HepG2 (cell line): ENCODE measurements around the gene IGSF8. TPM values are rescaled to one million over a fixed set of nuclear protein-coding genes. Genes with fewer than 3 reads are reported as not detected.

Source experiments
- AHR ChIP-seq: IDR thresholded peaks from 2 replicates; pipeline ENCODE4 v1.6.1; 2018; ENCODE audit warnings: missing genetic modification reagents, missing compliant biosample characterization
- JUN ChIP-seq: sonication (generic); formaldehyde crosslinking; IDR thresholded peaks from 2 replicates; pipeline ENCODE4 v1.4.0; 2020; ENCODE audit warnings: mild to moderate bottlenecking, missing genetic modification reagents
- MTF1 ChIP-seq: sonication (generic); formaldehyde crosslinking; IDR thresholded peaks from 2 replicates; pipeline ENCODE4 v1.5.0; 2020; ENCODE audit warnings: missing genetic modification reagents
- NR3C1 ChIP-seq: sonication (generic); formaldehyde crosslinking; IDR thresholded peaks from 2 replicates; pipeline ENCODE4 v1.4.0; 2020; ENCODE audit warnings: missing genetic modification reagents
- SOX13 ChIP-seq, 3 experiments: fragments of 450-650 bp in 1 of 3; sonication (generic) in 1 of 3; formaldehyde crosslinking in 1 of 3; IDR thresholded peaks in 2 of 3; conservative IDR thresholded peaks in 1 of 3; 2 replicates each; pipeline versions ENCODE4 v1.5.0 to v1.6.1; 2016 to 2020; ENCODE audit warnings: antibody characterized with exemption in 1 of 3, mild to moderate bottlenecking in 1 of 3, missing compliant biosample characterization in 1 of 3, missing genetic modification reagents in 1 of 3, moderate library complexity in 1 of 3
- ZNF572 ChIP-seq: sonication (generic); formaldehyde crosslinking; IDR thresholded peaks from 2 replicates; pipeline ENCODE4 v1.5.1; 2020; ENCODE audit warnings: mild to moderate bottlenecking, missing genetic modification reagents
- polyA plus RNA-seq, 8 experiments: library from polyadenylated mRNA; depleted of rRNA in 3 of 8; stranded (reverse) in 7 of 8; unstranded in 1 of 8; fragments of >200 nt; fragmentation: Illumina TruSeq in 4 of 8; extraction: Trizol in 4 of 8; gene quantifications; 2 replicates each; pipeline versions ENCODE4 v1.2.1 to v1.2.3, GENCODE V29; 2011 to 2016; ENCODE audit warnings: low read depth in 4 of 8, missing spikeins in 1 of 8, mixed read lengths in 1 of 8; ENCODE audit not compliant: insufficient read depth in 1 of 8
- total RNA-seq, 5 experiments: library from RNA; depleted of rRNA; stranded (reverse); fragments of >200 nt; fragmentation: Illumina TruSeq; extraction: Trizol; gene quantifications; 2 replicates each; pipeline ENCODE4 v1.2.3, GENCODE V29; 2016; ENCODE audit warnings: low read depth in 1 of 5
- TF ChIP-seq, protein P1 (sequence below): sonication (generic); formaldehyde crosslinking; IDR thresholded peaks from 2 replicates; pipeline ENCODE4 v1.4.0; 2020; ENCODE audit warnings: low read depth, missing genetic modification reagents
- TF ChIP-seq, protein P2 (sequence below): sonication (generic); formaldehyde crosslinking; IDR thresholded peaks from 2 replicates; pipeline ENCODE4 v1.4.0; 2020; ENCODE audit warnings: missing genetic modification reagents
- TF ChIP-seq, protein P3 (sequence below): sonication (generic); formaldehyde crosslinking; IDR thresholded peaks from 2 replicates; pipeline ENCODE4 v1.5.1; 2020; ENCODE audit warnings: missing genetic modification reagents, mild to moderate bottlenecking, borderline replicate concordance

IGSF8 gene
- total and polyA plus RNA-seq, 2 of the 13 experiments (the other 11 are each of a cell fraction or from before 2014, with no cell fraction given): 24.0 to 41.0 TPM

DNA sequence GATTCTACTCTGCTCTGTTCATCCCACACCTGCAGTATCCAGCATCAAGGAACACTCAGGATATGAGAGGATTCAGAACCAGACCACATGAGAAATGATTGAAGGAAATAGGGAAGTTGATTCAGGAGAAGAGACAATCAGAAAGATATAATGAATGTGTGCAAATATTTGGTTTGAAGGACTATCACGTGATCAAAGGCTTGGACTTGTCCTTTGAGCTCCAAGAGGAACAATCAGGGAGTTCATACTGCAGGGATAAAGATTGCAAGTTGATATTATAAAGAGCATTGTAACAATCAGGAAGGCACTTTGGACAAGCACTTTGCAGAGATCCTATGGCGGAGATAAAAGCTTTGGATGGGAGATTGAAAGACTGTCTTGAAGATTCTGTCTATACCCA lies 52.8 kb downstream of the IGSF8 start (continued):
- TF ChIP-seq, protein P1, sequence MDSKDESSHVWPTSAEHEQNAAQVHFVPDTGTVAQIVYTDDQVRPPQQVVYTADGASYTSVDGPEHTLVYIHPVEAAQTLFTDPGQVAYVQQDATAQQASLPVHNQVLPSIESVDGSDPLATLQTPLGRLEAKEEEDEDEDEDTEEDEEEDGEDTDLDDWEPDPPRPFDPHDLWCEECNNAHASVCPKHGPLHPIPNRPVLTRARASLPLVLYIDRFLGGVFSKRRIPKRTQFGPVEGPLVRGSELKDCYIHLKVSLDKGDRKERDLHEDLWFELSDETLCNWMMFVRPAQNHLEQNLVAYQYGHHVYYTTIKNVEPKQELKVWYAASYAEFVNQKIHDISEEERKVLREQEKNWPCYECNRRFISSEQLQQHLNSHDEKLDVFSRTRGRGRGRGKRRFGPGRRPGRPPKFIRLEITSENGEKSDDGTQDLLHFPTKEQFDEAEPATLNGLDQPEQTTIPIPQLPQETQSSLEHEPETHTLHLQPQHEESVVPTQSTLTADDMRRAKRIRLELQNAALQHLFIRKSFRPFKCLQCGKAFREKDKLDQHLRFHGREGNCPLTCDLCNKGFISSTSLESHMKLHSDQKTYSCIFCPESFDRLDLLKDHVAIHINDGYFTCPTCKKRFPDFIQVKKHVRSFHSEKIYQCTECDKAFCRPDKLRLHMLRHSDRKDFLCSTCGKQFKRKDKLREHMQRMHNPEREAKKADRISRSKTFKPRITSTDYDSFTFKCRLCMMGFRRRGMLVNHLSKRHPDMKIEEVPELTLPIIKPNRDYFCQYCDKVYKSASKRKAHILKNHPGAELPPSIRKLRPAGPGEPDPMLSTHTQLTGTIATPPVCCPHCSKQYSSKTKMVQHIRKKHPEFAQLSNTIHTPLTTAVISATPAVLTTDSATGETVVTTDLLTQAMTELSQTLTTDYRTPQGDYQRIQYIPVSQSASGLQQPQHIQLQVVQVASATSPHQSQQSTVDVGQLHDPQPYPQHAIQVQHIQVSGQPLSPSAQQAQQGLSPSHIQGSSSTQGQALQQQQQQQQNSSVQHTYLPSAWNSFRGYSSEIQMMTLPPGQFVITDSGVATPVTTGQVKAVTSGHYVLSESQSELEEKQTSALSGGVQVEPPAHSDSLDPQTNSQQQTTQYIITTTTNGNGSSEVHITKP (CRISPR knock-in tag): no peak
- TF ChIP-seq, protein P2, sequence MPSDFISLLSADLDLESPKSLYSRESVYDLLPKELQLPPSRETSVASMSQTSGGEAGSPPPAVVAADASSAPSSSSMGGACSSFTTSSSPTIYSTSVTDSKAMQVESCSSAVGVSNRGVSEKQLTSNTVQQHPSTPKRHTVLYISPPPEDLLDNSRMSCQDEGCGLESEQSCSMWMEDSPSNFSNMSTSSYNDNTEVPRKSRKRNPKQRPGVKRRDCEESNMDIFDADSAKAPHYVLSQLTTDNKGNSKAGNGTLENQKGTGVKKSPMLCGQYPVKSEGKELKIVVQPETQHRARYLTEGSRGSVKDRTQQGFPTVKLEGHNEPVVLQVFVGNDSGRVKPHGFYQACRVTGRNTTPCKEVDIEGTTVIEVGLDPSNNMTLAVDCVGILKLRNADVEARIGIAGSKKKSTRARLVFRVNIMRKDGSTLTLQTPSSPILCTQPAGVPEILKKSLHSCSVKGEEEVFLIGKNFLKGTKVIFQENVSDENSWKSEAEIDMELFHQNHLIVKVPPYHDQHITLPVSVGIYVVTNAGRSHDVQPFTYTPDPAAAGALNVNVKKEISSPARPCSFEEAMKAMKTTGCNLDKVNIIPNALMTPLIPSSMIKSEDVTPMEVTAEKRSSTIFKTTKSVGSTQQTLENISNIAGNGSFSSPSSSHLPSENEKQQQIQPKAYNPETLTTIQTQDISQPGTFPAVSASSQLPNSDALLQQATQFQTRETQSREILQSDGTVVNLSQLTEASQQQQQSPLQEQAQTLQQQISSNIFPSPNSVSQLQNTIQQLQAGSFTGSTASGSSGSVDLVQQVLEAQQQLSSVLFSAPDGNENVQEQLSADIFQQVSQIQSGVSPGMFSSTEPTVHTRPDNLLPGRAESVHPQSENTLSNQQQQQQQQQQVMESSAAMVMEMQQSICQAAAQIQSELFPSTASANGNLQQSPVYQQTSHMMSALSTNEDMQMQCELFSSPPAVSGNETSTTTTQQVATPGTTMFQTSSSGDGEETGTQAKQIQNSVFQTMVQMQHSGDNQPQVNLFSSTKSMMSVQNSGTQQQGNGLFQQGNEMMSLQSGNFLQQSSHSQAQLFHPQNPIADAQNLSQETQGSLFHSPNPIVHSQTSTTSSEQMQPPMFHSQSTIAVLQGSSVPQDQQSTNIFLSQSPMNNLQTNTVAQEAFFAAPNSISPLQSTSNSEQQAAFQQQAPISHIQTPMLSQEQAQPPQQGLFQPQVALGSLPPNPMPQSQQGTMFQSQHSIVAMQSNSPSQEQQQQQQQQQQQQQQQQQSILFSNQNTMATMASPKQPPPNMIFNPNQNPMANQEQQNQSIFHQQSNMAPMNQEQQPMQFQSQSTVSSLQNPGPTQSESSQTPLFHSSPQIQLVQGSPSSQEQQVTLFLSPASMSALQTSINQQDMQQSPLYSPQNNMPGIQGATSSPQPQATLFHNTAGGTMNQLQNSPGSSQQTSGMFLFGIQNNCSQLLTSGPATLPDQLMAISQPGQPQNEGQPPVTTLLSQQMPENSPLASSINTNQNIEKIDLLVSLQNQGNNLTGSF (CRISPR knock-in tag): no peak
- TF ChIP-seq SOX13 (IDR thresholded peaks at IDR 0.05) (peak; percentile 61), SOX13 (CRISPR knock-in tag; conservative IDR thresholded peaks at IDR 0.05 in 1 of 2, IDR thresholded peaks at IDR 0.05 in 1 of 2) (peak in 1 of 2 experiments; percentile 93; a peak in 2 of 4 replicates), JUN (CRISPR knock-in tag) (no peak), AHR (no peak), NR3C1 (no peak), ZNF572 (CRISPR knock-in tag) (no peak), MTF1 (no peak)
- TF ChIP-seq, protein P3, sequence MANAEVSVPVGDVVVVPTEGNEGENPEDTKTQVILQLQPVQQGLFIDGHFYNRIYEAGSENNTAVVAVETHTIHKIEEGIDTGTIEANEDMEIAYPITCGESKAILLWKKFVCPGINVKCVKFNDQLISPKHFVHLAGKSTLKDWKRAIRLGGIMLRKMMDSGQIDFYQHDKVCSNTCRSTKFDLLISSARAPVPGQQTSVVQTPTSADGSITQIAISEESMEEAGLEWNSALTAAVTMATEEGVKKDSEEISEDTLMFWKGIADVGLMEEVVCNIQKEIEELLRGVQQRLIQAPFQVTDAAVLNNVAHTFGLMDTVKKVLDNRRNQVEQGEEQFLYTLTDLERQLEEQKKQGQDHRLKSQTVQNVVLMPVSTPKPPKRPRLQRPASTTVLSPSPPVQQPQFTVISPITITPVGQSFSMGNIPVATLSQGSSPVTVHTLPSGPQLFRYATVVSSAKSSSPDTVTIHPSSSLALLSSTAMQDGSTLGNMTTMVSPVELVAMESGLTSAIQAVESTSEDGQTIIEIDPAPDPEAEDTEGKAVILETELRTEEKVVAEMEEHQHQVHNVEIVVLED: no peak
